H1 (cell line): ENCODE measurements around the gene HRH1. TPM values are rescaled to one million over a fixed set of nuclear protein-coding genes. Genes with fewer than 3 reads are reported as not detected.

Source experiments
- CTCF ChIA-PET: fragments of 300-600 bp; sonication (Branson Sonifier 250); formaldehyde crosslinking; loops from one replicate; lab custom pipeline; 2021; ENCODE audit not compliant: partially characterized antibody; lab: Charles Lee
- POLR2A ChIA-PET: fragments of 300-600 bp; sonication (Branson Sonifier 250); formaldehyde crosslinking; loops from one replicate; lab custom pipeline; 2021; ENCODE audit warnings: inconsistent platforms; ENCODE audit not compliant: partially characterized antibody; lab: Charles Lee
- DNase-seq, 2 experiments: peaks; one replicate each; pipeline versions ENCODE4 v3.0.0 to v3.0.0-alpha.2; 2010 to 2022; ENCODE audit warnings: low spot score in 2 of 2, low read depth in 1 of 2, mixed read lengths in 1 of 2
- FAIRE-seq: peaks from 2 replicates; lab custom pipeline; 2011; peaks lifted over from hg19 to GRCh38; lab: Jason Lieb, UNC
- H2AFZ ChIP-seq: 2 replicates; pipeline ENCODE4 v1.8.1; 2012; ENCODE audit warnings: low read length, inconsistent platforms
- H2AK5ac ChIP-seq: 2 replicates; pipeline ENCODE4 v1.6.1; 2013; ENCODE audit warnings: low read depth, low read length
- H2BK120ac ChIP-seq: replicated peaks from 2 replicates; pipeline ENCODE3; 2013; ENCODE audit warnings: low read depth, low read length, inconsistent platforms
- H2BK12ac ChIP-seq: 2 replicates; pipeline ENCODE4 v1.6.1; 2013; ENCODE audit warnings: low read depth, low read length
- H2BK15ac ChIP-seq: 2 replicates; pipeline ENCODE4 v1.6.1; 2013; ENCODE audit warnings: low read length
- H2BK20ac ChIP-seq: 2 replicates; pipeline ENCODE4 v1.6.1; 2013; ENCODE audit warnings: low read length
- H2BK5ac ChIP-seq: 2 replicates; pipeline ENCODE4 v1.6.1; 2013; ENCODE audit warnings: low read depth, low read length
- H3K14ac ChIP-seq: 2 replicates; pipeline ENCODE4 v1.6.1; 2013; ENCODE audit warnings: inconsistent platforms; ENCODE audit not compliant: insufficient read length
- H3K18ac ChIP-seq: 2 replicates; pipeline ENCODE4 v1.6.1; 2013; ENCODE audit warnings: low read length; ENCODE audit errors: extremely low read depth
- H3K23ac ChIP-seq: 2 replicates; pipeline ENCODE4 v1.6.1; 2013; ENCODE audit warnings: inconsistent platforms; ENCODE audit not compliant: insufficient read length
- H3K23me2 ChIP-seq: 2 replicates; pipeline ENCODE4 v1.6.1; 2013; ENCODE audit warnings: low read depth, low read length
- H3K27ac ChIP-seq: 2 replicates; pipeline ENCODE4 v1.6.1; 2011; ENCODE audit warnings: low read depth, low read length, inconsistent platforms
- H3K27me3 ChIP-seq, 4 experiments: replicated peaks in 1 of 4; 1 replicate in 1 of 4; 2 replicates in 3 of 4; pipeline versions ENCODE4 v1.6.1 to v1.8.1; 2011 to 2013; ENCODE audit warnings: low read length in 3 of 4, mild to moderate bottlenecking in 3 of 4, inconsistent platforms in 2 of 4, mixed read lengths in 2 of 4, moderate library complexity in 1 of 4; ENCODE audit not compliant: control insufficient read depth in 3 of 4, insufficient read depth in 3 of 4; ENCODE audit errors: extremely low read depth in 1 of 4
- H3K36me3 ChIP-seq, 4 experiments: 2 replicates each; pipeline versions ENCODE4 v1.6.1 to v1.8.1; 2011 to 2013; ENCODE audit warnings: mild to moderate bottlenecking in 4 of 4, low read length in 3 of 4, moderate library complexity in 2 of 4, control low read depth in 1 of 4, inconsistent platforms in 1 of 4; ENCODE audit not compliant: insufficient read depth in 4 of 4, control insufficient read depth in 2 of 4
- H3K4ac ChIP-seq: replicated peaks from 2 replicates; pipeline ENCODE3; 2013; ENCODE audit warnings: low read length, low read depth, mixed read lengths, inconsistent platforms; ENCODE audit not compliant: insufficient read length
- H3K4me1 ChIP-seq, 4 experiments: replicated peaks in 1 of 4; 1 replicate in 1 of 4; 2 replicates in 3 of 4; pipeline versions ENCODE4 v1.6.1 to v1.8.1; 2011 to 2013; ENCODE audit warnings: low read length in 3 of 4, inconsistent platforms in 2 of 4, mixed read lengths in 1 of 4; ENCODE audit not compliant: insufficient read depth in 4 of 4, control insufficient read depth in 3 of 4
- H3K4me2 ChIP-seq, 2 experiments: 2 replicates each; pipeline versions ENCODE4 v1.6.1 to v1.8.1; 2011 to 2013; ENCODE audit warnings: low read depth in 2 of 2, low read length in 2 of 2, control low read depth in 1 of 2, inconsistent platforms in 1 of 2, mild to moderate bottlenecking in 1 of 2; ENCODE audit not compliant: insufficient read depth in 1 of 2
- H3K4me3 ChIP-seq, 4 experiments: fragments of 200-600, 300-600 bp in 1 of 4; sonication (generic), shearing (Covaris generic), sonication (Bioruptor Twin) in 1 of 4; 2 replicates each; pipeline versions ENCODE4 v1.5.1 to v1.8.1; 2011 to 2016; ENCODE audit warnings: low read length in 4 of 4, low read depth in 3 of 4, control low read depth in 2 of 4, inconsistent platforms in 2 of 4, mild to moderate bottlenecking in 2 of 4, mixed read lengths in 1 of 4, moderate library complexity in 1 of 4; ENCODE audit not compliant: insufficient read depth in 2 of 4; ENCODE audit errors: extremely low read depth in 1 of 4
- H3K56ac ChIP-seq: replicated peaks from 2 replicates; pipeline ENCODE3; 2013; ENCODE audit warnings: low read depth, mild to moderate bottlenecking, mixed read lengths, low read length, inconsistent platforms; ENCODE audit not compliant: insufficient read length
- H3K79me1 ChIP-seq: 2 replicates; pipeline ENCODE4 v1.6.1; 2013; ENCODE audit warnings: low read depth, low read length, control low read depth
- H3K79me2 ChIP-seq, 2 experiments: 2 replicates each; pipeline versions ENCODE4 v1.6.1 to v1.8.1; 2012 to 2013; ENCODE audit warnings: low read length in 2 of 2, mild to moderate bottlenecking in 2 of 2, inconsistent platforms in 1 of 2; ENCODE audit not compliant: insufficient read depth in 2 of 2, control insufficient read depth in 1 of 2
- H3K9ac ChIP-seq, 4 experiments: replicated peaks in 1 of 4; 1 replicate in 1 of 4; 2 replicates in 3 of 4; pipeline versions ENCODE4 v1.6.1 to v1.8.1; 2011 to 2013; ENCODE audit warnings: low read depth in 3 of 4, low read length in 3 of 4, control low read depth in 2 of 4, mild to moderate bottlenecking in 2 of 4, moderate library complexity in 2 of 4, inconsistent platforms in 1 of 4; ENCODE audit errors: extremely low read depth in 1 of 4
- H3K9me3 ChIP-seq, 2 experiments: 2 replicates each; pipeline versions ENCODE4 v1.6.1 to v1.8.1; 2012 to 2013; ENCODE audit warnings: mild to moderate bottlenecking in 2 of 2, moderate library complexity in 2 of 2, control low read depth in 1 of 2, inconsistent platforms in 1 of 2, low read depth in 1 of 2, low read length in 1 of 2, mixed read lengths in 1 of 2; ENCODE audit not compliant: insufficient read depth in 2 of 2
- H4K20me1 ChIP-seq, 2 experiments: replicated peaks in 1 of 2; 2 replicates each; pipeline versions ENCODE3 to v1.8.1; 2011 to 2013; ENCODE audit warnings: inconsistent platforms in 2 of 2, low read length in 2 of 2, mild to moderate bottlenecking in 1 of 2; ENCODE audit not compliant: insufficient read depth in 2 of 2, control insufficient read depth in 1 of 2
- H4K5ac ChIP-seq: 2 replicates; pipeline ENCODE4 v1.6.1; 2013; ENCODE audit warnings: low read length, low read depth, mixed read lengths, inconsistent platforms; ENCODE audit not compliant: insufficient read length
- H4K8ac ChIP-seq: 2 replicates; pipeline ENCODE4 v1.8.0; 2013; ENCODE audit warnings: mild to moderate bottlenecking, moderate library complexity, low read length, inconsistent platforms; ENCODE audit not compliant: insufficient read depth; ENCODE audit errors: extremely low read depth
- H4K91ac ChIP-seq: replicated peaks from 2 replicates; pipeline ENCODE3; 2013; ENCODE audit warnings: low read length, mixed read lengths, inconsistent platforms; ENCODE audit not compliant: insufficient read length
- NRF1 ChIP-seq: IDR thresholded peaks from 2 replicates; pipeline ENCODE4 v1.6.1; 2011; ENCODE audit warnings: mild to moderate bottlenecking, low read depth, low read length, improper control_type of control experiment
- WGBS, 2 experiments: shearing (Covaris generic) in 1 of 2; methylation state at CpG; one replicate each; pipeline versions ENCODE4 v1.1.6 to v1.1.7; 2013 to 2015; ENCODE audit warnings: low lambda C conversion rate in 2 of 2, mixed read lengths in 2 of 2, inconsistent platforms in 1 of 2, low coverage in 1 of 2, missing lambda C conversion rate in 1 of 2; ENCODE audit not compliant: insufficient replicate concordance in 2 of 2, insufficient coverage in 1 of 2, insufficient read length in 1 of 2; ENCODE audit errors: extremely low coverage in 1 of 2, missing lambda C conversion rate in 1 of 2; 5-methylcytosine and 5-hydroxymethylcytosine counted together
- polyA plus RNA-seq, 7 experiments: library from polyadenylated mRNA; depleted of rRNA in 3 of 7; stranded (reverse) in 5 of 7; unstranded in 2 of 7; fragments of >200 nt in 5 of 7; fragments of 200-250 nt in 2 of 7; gene quantifications; 1 replicate in 5 of 7; 2 replicates in 1 of 7; 4 replicates in 1 of 7; pipeline versions ENCODE4 v1.2.1 to v1.2.3, GENCODE V29; 2011 to 2013; ENCODE audit warnings: missing spikeins in 2 of 7, mixed read lengths in 2 of 7
- total RNA-seq: library from RNA; stranded (reverse); fragmentation: NEBNext Ultra II Directional; extraction: Animal tissue kit (Norgen Biotek cat#: 25700); gene quantifications from 2 replicates; pipeline ENCODE4 v1.2.1, GENCODE V29; 2021

The HRH1 gene
- total and polyA plus RNA-seq, 2 of the 8 experiments (the other 6 are each of a cell fraction or from before 2014, with no cell fraction given), result 0.11 TPM; not detected in 1

- Histone ChIP-seq H4K5ac (no peak overlapping the region), H3K9me3 (peaks cover 0 to 8% of the 10 kb centered on the region in 2 experiments; a peak in 1 of 4 replicates), H3K14ac (no peak overlapping the region), H3K23ac (no peak overlapping the region), H3K23me2 (peaks cover 4% of the 10 kb centered on the region; the same call in 1 of the 2 replicates), H4K20me1 (no peaks in the 10 kb centered on the region), H3K79me1 (no peaks in the 10 kb centered on the region), H2BK12ac (no peak overlapping the region), H3K9ac (no peak overlapping the region), H3K79me2 (no peaks in the 10 kb centered on the region), H3K4ac (no peak overlapping the region), H3K4me3 (no peak overlapping the region), H3K4me2 (no peak overlapping the region), H2AFZ (no peak overlapping the region), H3K27me3 (no peaks in the 10 kb centered on the region), H2BK20ac (no peak overlapping the region), H3K36me3 (no peaks in the 10 kb centered on the region), H2BK5ac (no peak overlapping the region), H3K27ac (no peak overlapping the region), H2BK15ac (no peak overlapping the region), H3K18ac (no peak overlapping the region), H2AK5ac (no peak overlapping the region), H3K4me1 (peaks cover 0 to 5% (median 0%) of the 10 kb centered on the region in 4 experiments; a peak in 1 of 7 replicates), H4K91ac (peak overlapping the region; percentile 20), H3K56ac (no peak overlapping the region), H4K8ac (no peak overlapping the region), H2BK120ac (no peak overlapping the region)
- 87% methylated on average over 10 of the region's 10 CpGs; no CpG with 5 or more reads in 1 of the 2 experiments for WGBS, 2 experiments
- DNase-seq, result no peak
- ChIA-PET CTCF (interaction anchor here (0.6 to 2.3 kb wide), 7 partner anchors 10 to 217 kb away, joined by 3 to 14 read pairs (median 4); partner anchors contain the start of gene HRH1), POLR2A (interaction anchor here (0.7 kb wide), 1 partner anchor 18 kb away, joined by 3 read pairs; no protein-coding TSS in a partner anchor)
- FAIRE-seq, result no peak
- TF ChIP-seq NRF1, result no peak
Measured at GRCh38 chr3:11120091-11120805, 34.0 kb upstream of the HRH1 start.
